HG03520 (cell line): ENCODE data around the gene ESAM.

Experiments
- ATAC-seq: cut with Tn5 transposase; IDR thresholded peaks from one replicate; pipeline ENCODE4 v1.9.1; 2021; ENCODE audit warnings: mild to moderate bottlenecking, moderate library complexity; ENCODE audit not compliant: unreplicated experiment

Gene ESAM

DNA sequence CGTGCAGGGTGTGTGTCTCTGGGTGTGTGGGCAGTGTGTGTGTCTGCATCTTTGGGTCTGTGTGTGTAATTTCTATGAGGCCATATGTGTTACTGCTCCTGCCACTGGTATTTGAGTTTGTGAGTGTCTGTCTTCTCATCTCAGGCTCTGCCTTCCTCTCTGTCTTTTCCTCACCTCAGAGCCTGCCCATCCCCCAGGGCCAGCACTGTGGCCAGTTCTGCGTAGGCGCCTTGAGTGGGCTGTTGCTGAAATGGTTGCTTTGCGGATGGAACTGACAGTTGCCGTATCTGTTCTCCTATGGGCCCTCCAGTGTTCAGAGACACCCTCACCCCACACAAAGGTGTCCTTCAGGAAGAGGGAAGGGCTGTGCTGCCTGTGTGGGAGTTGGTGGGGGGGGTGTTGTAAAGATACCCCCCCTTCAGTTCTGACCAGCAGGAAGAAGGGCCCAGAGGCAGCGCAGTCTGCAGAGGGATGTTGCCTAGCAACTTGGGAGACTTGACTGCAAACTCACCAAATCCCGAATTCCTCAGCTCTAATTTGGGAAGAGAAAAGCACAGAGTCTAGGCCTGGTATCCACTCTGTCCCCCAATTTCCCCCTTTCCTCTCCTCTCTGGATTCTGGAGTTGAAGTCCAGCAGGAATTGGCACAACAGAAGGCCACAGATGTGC is 24.3 kb downstream of the ESAM start:
- ATAC-seq, result no peak

GRCh38 chr11:124736736-124737135 is 25.4 kb downstream of the ESAM start:
- ATAC-seq, result no peak

DNA sequence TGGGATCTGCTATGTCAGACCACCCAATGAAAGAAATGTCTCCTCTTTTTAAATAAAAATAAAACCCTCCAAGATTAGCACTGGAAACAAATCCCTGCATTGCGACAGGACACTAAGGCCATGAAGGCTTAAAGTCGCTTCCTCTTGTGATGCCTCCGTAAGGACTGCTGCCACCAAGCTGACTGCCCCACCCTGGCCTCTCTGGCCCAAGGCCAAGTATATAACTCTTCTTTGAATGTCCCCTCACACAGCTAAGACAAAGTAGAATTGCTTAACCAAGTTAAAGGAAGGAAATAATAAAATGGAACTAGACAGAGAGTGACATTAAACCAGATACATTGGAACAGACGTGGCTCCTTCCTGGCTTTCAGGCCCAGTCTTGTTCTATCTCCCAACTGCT is 29.9 kb downstream of the ESAM start:
- no peak for ATAC-seq

- ATAC-seq, result no peak
Observed at GRCh38 chr11:124729571-124729970, 32.5 kb downstream of the ESAM start.

DNA sequence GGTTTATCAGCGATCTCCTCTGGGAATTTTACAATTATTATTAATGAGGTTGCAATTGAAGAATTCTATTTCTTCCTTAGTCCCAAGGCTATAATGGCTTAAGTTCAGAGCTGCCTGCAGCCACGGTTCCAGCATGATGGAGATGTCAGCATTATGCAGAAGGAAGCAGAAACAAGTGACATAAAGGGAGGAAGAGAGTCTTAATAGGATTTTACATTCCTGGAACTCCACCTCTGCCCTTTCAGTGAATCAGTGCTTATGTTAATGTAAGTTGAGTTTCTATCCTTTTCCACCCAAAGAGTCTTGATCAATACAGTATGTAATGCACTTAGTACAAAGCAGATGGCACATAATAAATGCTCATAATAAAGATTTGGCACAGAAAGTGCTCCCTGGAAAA is 34.0 kb downstream of the ESAM start:
- ATAC-seq, result no peak

GRCh38 chr11:124727474-124727873 is 34.6 kb downstream of the ESAM start:
- ATAC-seq, result no peak

GRCh38 chr11:124725719-124726105 is 36.4 kb downstream of the ESAM start:
- no peak for ATAC-seq

GRCh38 chr11:124724979-124725718 is 36.9 kb downstream of the ESAM start:
- peak; percentile 90 for ATAC-seq

DNA sequence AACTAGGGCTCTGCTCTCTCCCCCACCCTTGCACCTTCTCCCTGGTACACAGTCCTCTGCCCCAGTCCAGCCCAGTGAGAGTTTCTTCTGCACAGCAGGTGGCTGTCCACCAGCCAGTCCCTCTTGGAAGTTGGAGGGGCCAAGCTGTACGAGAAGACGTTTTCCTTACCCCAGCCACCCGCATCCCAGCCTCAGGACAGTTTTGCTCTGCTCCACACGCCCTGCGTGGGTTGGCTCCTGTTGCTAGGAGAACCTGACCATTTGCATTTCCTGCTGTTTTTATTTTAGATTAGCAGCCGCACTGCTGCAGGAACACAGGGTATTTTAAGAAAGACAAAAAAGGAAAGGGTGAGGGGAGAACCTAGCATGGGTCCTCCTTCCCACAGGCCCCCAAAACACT is 39.9 kb downstream of the ESAM start:
- no peak for ATAC-seq

DNA sequence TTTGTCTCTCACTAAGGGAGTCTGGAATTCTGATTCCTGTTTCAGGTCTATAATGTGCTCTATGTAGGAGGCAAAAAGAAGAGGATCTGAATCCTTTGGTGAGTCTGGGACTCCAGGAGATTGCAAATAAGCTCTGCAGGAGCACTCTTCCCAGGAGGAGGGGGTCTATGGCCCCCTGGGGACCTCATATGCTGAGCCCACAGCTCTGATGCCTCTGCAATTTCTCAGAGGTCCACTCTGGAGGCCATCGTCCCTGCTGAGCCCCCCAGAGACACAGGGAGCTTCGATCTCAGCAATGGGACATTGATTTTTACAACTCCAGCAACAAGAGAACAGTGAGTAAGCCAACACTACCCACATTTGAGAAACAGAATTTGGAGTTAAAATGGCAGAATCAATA is 42.6 kb downstream of the ESAM start:
- ATAC-seq, result no peak

DNA sequence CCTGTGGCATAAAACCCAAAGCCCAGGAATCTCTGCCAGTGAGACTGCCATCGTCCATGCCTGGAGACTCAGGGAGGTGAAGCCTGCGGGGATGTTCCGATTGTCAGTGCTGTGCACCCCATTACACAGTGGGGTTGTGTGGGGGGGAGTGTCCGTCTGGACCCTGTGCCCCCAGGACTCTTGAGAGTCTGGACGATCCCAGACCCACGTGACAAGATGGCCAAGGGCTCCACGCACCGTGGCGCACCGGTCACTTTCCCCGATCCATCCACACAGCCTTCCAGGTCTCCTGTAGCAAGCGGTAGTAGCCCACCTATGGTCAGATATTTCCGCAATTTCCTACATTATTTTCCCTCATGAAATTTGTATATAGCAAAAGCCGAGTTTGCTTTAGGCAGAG is 43.3 kb downstream of the ESAM start:
- no peak for ATAC-seq

- ATAC-seq, result no peak
Observed at GRCh38 chr11:124717786-124718651, 44.1 kb downstream of the ESAM start.

DNA sequence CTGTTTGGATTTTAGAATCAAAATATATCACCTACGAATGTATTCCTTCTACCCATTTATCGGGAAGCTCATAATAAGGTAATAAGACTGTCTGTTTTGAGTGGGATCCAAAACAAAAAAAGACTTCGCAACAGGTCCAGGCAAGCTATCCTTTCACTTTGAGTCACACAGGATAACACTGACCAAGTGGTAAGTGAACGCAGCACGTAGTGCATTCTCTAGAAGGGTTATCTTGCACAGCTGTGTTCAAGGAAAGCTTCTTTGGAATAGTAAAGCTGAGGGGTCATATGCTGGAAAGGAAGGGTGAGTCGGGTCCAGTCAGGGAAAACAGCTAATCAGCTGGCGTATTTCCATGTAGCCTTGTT is 44.7 kb downstream of the ESAM start:
- ATAC-seq, result no peak

GRCh38 chr11:124716591-124716990 is 45.5 kb downstream of the ESAM start:
- ATAC-seq, result no peak

DNA sequence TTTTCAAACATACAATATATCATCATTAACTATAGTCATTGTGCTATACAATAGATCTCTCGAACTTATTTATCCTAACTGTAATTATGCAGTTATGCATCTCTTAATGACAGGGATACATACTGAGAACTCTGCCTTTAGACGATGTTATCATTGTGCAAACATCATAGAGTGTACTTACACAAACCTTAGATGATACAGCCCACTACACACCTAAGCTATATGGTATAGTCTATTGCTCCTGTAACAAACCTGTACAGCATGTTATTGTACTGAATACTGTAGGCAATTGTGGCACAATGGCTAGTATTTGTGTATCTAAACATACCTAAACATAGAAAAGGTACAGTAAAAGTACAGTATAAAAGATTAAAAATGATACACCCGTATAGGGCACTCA is 49.7 kb downstream of the ESAM start:
- no peak for ATAC-seq

- no peak for ATAC-seq
Observed at GRCh38 chr11:124707829-124708228, 54.3 kb downstream of the ESAM start.
